ENCODE data around the gene VTI1A.

The VTI1A gene

GRCh38 chr10:112643600-112644264 is 196.7 kb downstream of the VTI1A start:
- DNase-seq (ENCODE audit: low read depth): no peak
- H3K4me3 ChIP-seq (ENCODE audit: control insufficient read depth, low read depth, low read length): no peak overlapping the region
- TF ChIP-seq CTCF (IDR thresholded peaks at IDR 0.05; ENCODE audit: control insufficient read depth, insufficient read depth, low read depth, low read length, missing control alignments): no peak

GRCh38 chr10:112644265-112644645 is 197.2 kb downstream of the VTI1A start:
- TF ChIP-seq CTCF (IDR thresholded peaks at IDR 0.05; ENCODE audit: control insufficient read depth, insufficient read depth, low read depth, low read length, missing control alignments): no peak
- no peak for DNase-seq (ENCODE audit: low read depth)
- no peak overlapping the region for H3K4me3 ChIP-seq (ENCODE audit: control insufficient read depth, low read depth, low read length)

- DNase-seq (ENCODE audit: low read depth): no peak
- TF ChIP-seq CTCF (IDR thresholded peaks at IDR 0.05; ENCODE audit: control insufficient read depth, insufficient read depth, low read depth, low read length, missing control alignments): no peak
- H3K4me3 ChIP-seq (ENCODE audit: control insufficient read depth, low read depth, low read length): no peak overlapping the region
These were observed 202.2 kb downstream of the VTI1A start for GRCh38 chr10:112649006-112649821.

GRCh38 chr10:112649822-112650152 is 202.8 kb downstream of the VTI1A start:
- TF ChIP-seq CTCF (IDR thresholded peaks at IDR 0.05; ENCODE audit: control insufficient read depth, insufficient read depth, low read depth, low read length, missing control alignments): no peak
- no peak for DNase-seq (ENCODE audit: low read depth)
- no peak overlapping the region for H3K4me3 ChIP-seq (ENCODE audit: control insufficient read depth, low read depth, low read length)

- TF ChIP-seq CTCF (IDR thresholded peaks at IDR 0.05; ENCODE audit: control insufficient read depth, insufficient read depth, low read depth, low read length, missing control alignments): no peak
- H3K4me3 ChIP-seq (ENCODE audit: control insufficient read depth, low read depth, low read length): no peak overlapping the region
- DNase-seq (ENCODE audit: low read depth): no peak
These were observed 203.6 kb downstream of the VTI1A start for GRCh38 chr10:112650588-112651030.

GRCh38 chr10:112653215-112653614 is 206.2 kb downstream of the VTI1A start:
- DNase-seq (ENCODE audit: low read depth): no peak
- no peak for TF ChIP-seq CTCF (IDR thresholded peaks at IDR 0.05; ENCODE audit: control insufficient read depth, insufficient read depth, low read depth, low read length, missing control alignments)
- H3K4me3 ChIP-seq (ENCODE audit: control insufficient read depth, low read depth, low read length): no peak overlapping the region
